ENCODE results near the gene TAS2R4. TPM values are rescaled to one million over a fixed set of nuclear protein-coding genes. Genes with fewer than 3 reads are reported as not detected.
"Not testable (repeated sequence)": the region's sequence is repeated elsewhere in the genome, so short reads cannot be mapped to it uniquely, and the experiment has no call there.

The TAS2R4 gene
- total and polyA plus RNA-seq, 2 experiments from 2014 or later = 0.13 to 0.32 TPM

- Histone ChIP-seq H3K9ac (no peak within 1 kb of the TSS), H3K27ac (no peak within 1 kb of the TSS), H3K36me3 (ENCODE audit: low read depth) (peaks cover 17% of the 10 kb centered on the region; the same call in 1 of the 2 replicates), H3F3A (ENCODE audit: insufficient read depth) (no peaks in the 10 kb centered on the region), H3K4me3 (no peak within 1 kb of the TSS), H3K4me1 (ENCODE audit: insufficient read depth) (no peaks in the 10 kb centered on the region), H3K9me3 (ENCODE audit: low read depth) (no peaks in the 10 kb centered on the region), H3K9me2 (ENCODE audit: insufficient read depth) (no peaks in the 10 kb centered on the region), H3K27me3 (replicated peaks; ENCODE audit: insufficient read depth) (no peaks in the 10 kb centered on the region), H4K20me1 (ENCODE audit: insufficient read depth) (no peaks in the 10 kb centered on the region; the same call in 1 of the 2 replicates), H2AFZ (no peak within 1 kb of the TSS), H3K79me2 (ENCODE audit: insufficient read depth) (no peaks in the 10 kb centered on the region), H3K4me2 (ENCODE audit: unreplicated experiment) (no peak within 1 kb of the TSS)
- no peak for DNase-seq
- WGBS, 2 experiments (ENCODE audit: low coverage in 1 of 2, low lambda C conversion rate in 2 of 2, missing lambda C conversion rate in 2 of 2) = 96 to 99% methylated on average over 3 of the region's 3 CpGs
- TF ChIP-seq EZH2 (IDR thresholded peaks at IDR 0.05; ENCODE audit: insufficient read depth, poor library complexity, severe bottlenecking) (no peak), EZH2phosphoT487 (IDR thresholded peaks at IDR 0.05; ENCODE audit: insufficient read depth, low read depth) (no peak)
- in situ Hi-C loops (cut with MboI) = no loop called here
Observed at GRCh38 chr7:141763797-141764196, 12.7 kb upstream of the TAS2R4 start, which contains the start of gene TAS2R3. TSS of gene TAS2R3 (plus strand) at chr7:141764097. CDS start at chr7:141764159, 62 bp downstream.

GRCh38 chr7:141770083-141770583 lies 6.3 kb upstream of the TAS2R4 start:
- not testable (repeated sequence) for DNase-seq

GRCh38 chr7:141785706-141786552 lies 9.5 kb downstream of the TAS2R4 start:
- H3K79me2 ChIP-seq (ENCODE audit: insufficient read depth) = no peaks in the 10 kb centered on the region
- H3K9ac ChIP-seq = no peak overlapping the region
- no peaks in the 10 kb centered on the region for H4K20me1 ChIP-seq (ENCODE audit: insufficient read depth)
- TF ChIP-seq EZH2phosphoT487 (IDR thresholded peaks at IDR 0.05; ENCODE audit: insufficient read depth, low read depth) (no peak), EZH2 (IDR thresholded peaks at IDR 0.05; ENCODE audit: insufficient read depth, poor library complexity, severe bottlenecking) (no peak)
- no peaks in the 10 kb centered on the region for H3K27me3 ChIP-seq (replicated peaks; ENCODE audit: insufficient read depth)
- peak; percentile 62 for DNase-seq
- no peak overlapping the region for H3K4me3 ChIP-seq
- no peak overlapping the region for H2AFZ ChIP-seq
- H3K9me3 ChIP-seq (ENCODE audit: low read depth) = no peaks in the 10 kb centered on the region
- no peaks in the 10 kb centered on the region for H3F3A ChIP-seq (ENCODE audit: insufficient read depth)
- H3K4me1 ChIP-seq (ENCODE audit: insufficient read depth) = no peaks in the 10 kb centered on the region
- no peaks in the 10 kb centered on the region for H3K9me2 ChIP-seq (ENCODE audit: insufficient read depth)
- no peak overlapping the region for H3K27ac ChIP-seq
- H3K4me2 ChIP-seq (ENCODE audit: unreplicated experiment) = no peak overlapping the region
- H3K36me3 ChIP-seq (ENCODE audit: low read depth) = 0 out of 2 replicates have a peak, but pooled peaks cover under 1% of the 10 kb centered on the region
- in situ Hi-C loops (cut with MboI) = no loop called here
- WGBS, 2 experiments (ENCODE audit: low coverage in 1 of 2, low lambda C conversion rate in 2 of 2, missing lambda C conversion rate in 2 of 2) = 77 to 81% methylated on average over 13 of the region's 13 CpGs

More at GRCh38 chr7:141770083-141770583, 6.3 kb upstream of the TAS2R4 start:
- H3K4me3 ChIP-seq; H3K9me2 ChIP-seq (ENCODE audit: insufficient read depth); H3F3A ChIP-seq (ENCODE audit: insufficient read depth); H3K79me2 ChIP-seq (ENCODE audit: insufficient read depth); H4K20me1 ChIP-seq (ENCODE audit: insufficient read depth); H3K4me1 ChIP-seq (ENCODE audit: insufficient read depth); H3K27me3 ChIP-seq (replicated peaks; ENCODE audit: insufficient read depth); in situ Hi-C loops (cut with MboI); H3K9ac ChIP-seq; H2AFZ ChIP-seq; H3K4me2 ChIP-seq (ENCODE audit: unreplicated experiment); H3K9me3 ChIP-seq (ENCODE audit: low read depth); H3K36me3 ChIP-seq (ENCODE audit: low read depth); H3K27ac ChIP-seq: not testable (repeated sequence)
- WGBS, 2 experiments (ENCODE audit: low coverage in 1 of 2, low lambda C conversion rate in 2 of 2, missing lambda C conversion rate in 2 of 2) = 93 to 97% methylated on average over 3 of the region's 3 CpGs

GRCh38 chr7:141788296-141788695 lies 11.8 kb downstream of the TAS2R4 start:
- Histone ChIP-seq H3K9me3 (ENCODE audit: low read depth) (no peaks in the 10 kb centered on the region), H3K27me3 (replicated peaks; ENCODE audit: insufficient read depth) (no peaks in the 10 kb centered on the region), H3K27ac (no peak overlapping the region), H3K9ac (no peak overlapping the region), H3K9me2 (ENCODE audit: insufficient read depth) (no peaks in the 10 kb centered on the region), H3K4me1 (ENCODE audit: insufficient read depth) (no peaks in the 10 kb centered on the region), H3K4me2 (ENCODE audit: unreplicated experiment) (no peak overlapping the region), H3K4me3 (no peak overlapping the region), H3K79me2 (ENCODE audit: insufficient read depth) (no peaks in the 10 kb centered on the region), H2AFZ (no peak overlapping the region), H3K36me3 (ENCODE audit: low read depth) (0 out of 2 replicates have a peak, but pooled peaks cover 5% of the 10 kb centered on the region), H3F3A (ENCODE audit: insufficient read depth) (no peaks in the 10 kb centered on the region), H4K20me1 (ENCODE audit: insufficient read depth) (no peaks in the 10 kb centered on the region)
- TF ChIP-seq EZH2 (IDR thresholded peaks at IDR 0.05; ENCODE audit: insufficient read depth, poor library complexity, severe bottlenecking) (no peak), EZH2phosphoT487 (IDR thresholded peaks at IDR 0.05; ENCODE audit: insufficient read depth, low read depth) (no peak)
- WGBS, 2 experiments (ENCODE audit: low coverage in 1 of 2, low lambda C conversion rate in 2 of 2, missing lambda C conversion rate in 2 of 2) = 88 to 94% methylated on average over 2 of the region's 2 CpGs
- no peak for DNase-seq
- in situ Hi-C loops (cut with MboI) = no loop called here
